ENCODE measurements around the gene WDR83. TPM values are rescaled to one million over a fixed set of nuclear protein-coding genes. Genes with fewer than 3 reads are reported as not detected.
"Not testable (repeated sequence)": the region's sequence is repeated elsewhere in the genome, so short reads cannot be mapped to it uniquely, and the experiment has no call there.

The WDR83 gene
- total RNA-seq, 1 donor from 2014 or later, result 20.8 TPM

- DNase-seq (peak; percentile 75), ATAC-seq (ENCODE audit: low read depth) (peak; percentile 95)
- Mint-ChIP-seq H3K27me3 (no peaks in the 10 kb centered on the region), H3K4me3 (peak overlapping the region; percentile 79), H3K36me3 (ENCODE audit: low read depth) (peaks cover 18% of the 10 kb centered on the region), H3K9me3 (no peaks in the 10 kb centered on the region), H3K4me1 (peaks cover 23% of the 10 kb centered on the region), H3K27ac (peak overlapping the region; percentile 46)
- CTCF ChIA-PET, result interaction anchor here (0.5 to 2.0 kb wide), 15 partner anchors 9 to 208 kb away, joined by 3 to 15 read pairs (median 4); partner anchors contain the start of genes MAN2B1, WDR83, ZNF490 and ZNF791
- intact Hi-C loops (cut with micrococcal nuclease), result loop anchor here (1.0 to 2.0 kb wide), 4 partner anchors 25 to 76 kb away; no protein-coding TSS in a partner anchor
- POLR2A ChIA-PET, result interaction anchor here (0.5 to 1.5 kb wide), 17 partner anchors 9 to 1043 kb away, joined by 3 to 18 read pairs (median 5); partner anchors contain the start of genes DHPS, MAN2B1, WDR83 and ZNF490
- TF ChIP-seq, protein P1, sequence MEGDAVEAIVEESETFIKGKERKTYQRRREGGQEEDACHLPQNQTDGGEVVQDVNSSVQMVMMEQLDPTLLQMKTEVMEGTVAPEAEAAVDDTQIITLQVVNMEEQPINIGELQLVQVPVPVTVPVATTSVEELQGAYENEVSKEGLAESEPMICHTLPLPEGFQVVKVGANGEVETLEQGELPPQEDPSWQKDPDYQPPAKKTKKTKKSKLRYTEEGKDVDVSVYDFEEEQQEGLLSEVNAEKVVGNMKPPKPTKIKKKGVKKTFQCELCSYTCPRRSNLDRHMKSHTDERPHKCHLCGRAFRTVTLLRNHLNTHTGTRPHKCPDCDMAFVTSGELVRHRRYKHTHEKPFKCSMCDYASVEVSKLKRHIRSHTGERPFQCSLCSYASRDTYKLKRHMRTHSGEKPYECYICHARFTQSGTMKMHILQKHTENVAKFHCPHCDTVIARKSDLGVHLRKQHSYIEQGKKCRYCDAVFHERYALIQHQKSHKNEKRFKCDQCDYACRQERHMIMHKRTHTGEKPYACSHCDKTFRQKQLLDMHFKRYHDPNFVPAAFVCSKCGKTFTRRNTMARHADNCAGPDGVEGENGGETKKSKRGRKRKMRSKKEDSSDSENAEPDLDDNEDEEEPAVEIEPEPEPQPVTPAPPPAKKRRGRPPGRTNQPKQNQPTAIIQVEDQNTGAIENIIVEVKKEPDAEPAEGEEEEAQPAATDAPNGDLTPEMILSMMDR (IDR thresholded peaks at IDR 0.05), result no peak
Measured at GRCh38 chr19:12639901-12640613, 26.6 kb upstream of the WDR83 start.

- peak overlapping the region; percentile 2 for H3K27ac Mint-ChIP-seq
- H3K4me1 Mint-ChIP-seq, result peaks cover 18% of the 10 kb centered on the region
- no peaks in the 10 kb centered on the region for H3K9me3 Mint-ChIP-seq
- intact Hi-C loops (cut with micrococcal nuclease), result loop anchor here (2.0 kb wide), 1 partner anchor 29 kb away; no protein-coding TSS in a partner anchor
- TF ChIP-seq, protein P1 (IDR thresholded peaks at IDR 0.05), result no peak
- no peak overlapping the region for H3K4me3 Mint-ChIP-seq
- H3K27me3 Mint-ChIP-seq, result no peaks in the 10 kb centered on the region
- no peak for ATAC-seq (ENCODE audit: low read depth)
- DNase-seq, result no peak
- POLR2A ChIA-PET, result interaction anchor here (0.7 kb wide), 1 partner anchor 41 kb away, joined by 3 read pairs; no protein-coding TSS in a partner anchor
- CTCF ChIA-PET, result interaction anchor here (1.5 kb wide), 1 partner anchor 24 kb away, joined by 3 read pairs; no protein-coding TSS in a partner anchor
- H3K36me3 Mint-ChIP-seq (ENCODE audit: low read depth), result peaks cover 23% of the 10 kb centered on the region
Measured at GRCh38 chr19:12641456-12641855, 25.2 kb upstream of the WDR83 start.

DNA sequence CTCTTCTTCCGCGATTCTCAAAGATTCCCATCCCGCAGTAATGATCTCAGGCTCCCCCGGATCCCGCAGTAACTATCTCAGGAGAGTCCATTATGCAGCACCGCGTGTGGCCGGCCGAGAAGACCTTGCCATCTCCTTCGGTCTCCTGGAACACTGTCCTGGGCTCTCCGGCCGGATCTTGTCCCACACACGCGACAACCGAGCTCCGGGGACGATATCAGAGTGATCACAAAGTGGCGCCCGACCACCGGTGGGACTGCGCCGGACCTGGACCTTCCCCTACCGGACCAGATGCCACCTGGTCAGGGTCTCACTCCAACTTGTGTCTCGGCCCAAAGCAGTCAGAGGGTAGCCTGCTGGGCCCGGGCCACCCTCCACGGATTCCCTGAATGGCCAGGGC is 24.1 kb upstream of the WDR83 start:
- ATAC-seq (ENCODE audit: low read depth), result no peak
- no peak for DNase-seq
- ChIA-PET POLR2A (no interaction called here), CTCF (interaction anchor here (1.5 kb wide), 1 partner anchor 23 kb away, joined by 3 read pairs; no protein-coding TSS in a partner anchor)
- intact Hi-C loops (cut with micrococcal nuclease), result no loop called here
- H3K4me3 Mint-ChIP-seq, result no peak overlapping the region
- peaks cover 30% of the 10 kb centered on the region for H3K36me3 Mint-ChIP-seq (ENCODE audit: low read depth)
- H3K9me3 Mint-ChIP-seq, result no peaks in the 10 kb centered on the region
- no peak overlapping the region for H3K27ac Mint-ChIP-seq
- TF ChIP-seq, protein P1 (IDR thresholded peaks at IDR 0.05), result no peak
- peaks cover 15% of the 10 kb centered on the region for H3K4me1 Mint-ChIP-seq
- no peaks in the 10 kb centered on the region for H3K27me3 Mint-ChIP-seq

DNA sequence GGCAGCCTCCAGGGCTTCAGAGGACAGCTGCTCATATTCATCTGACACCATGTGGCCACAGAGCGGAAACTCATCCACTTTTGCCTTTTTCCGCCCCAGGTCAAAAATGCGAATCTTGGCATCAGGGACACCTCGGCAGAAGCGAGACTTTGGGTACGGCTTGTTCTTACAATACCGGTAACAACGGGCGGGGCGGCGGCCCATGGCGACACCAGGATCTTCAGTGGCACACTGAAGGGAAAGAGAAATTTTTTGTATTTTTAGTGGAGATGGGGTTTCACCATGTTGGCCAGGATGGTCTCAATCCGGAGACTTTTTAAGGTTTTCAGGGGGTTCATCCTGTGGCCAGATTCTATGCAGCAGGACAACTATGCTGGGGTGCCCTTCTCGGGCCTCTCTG is 22.9 kb upstream of the WDR83 start:
- POLR2A ChIA-PET; ATAC-seq (ENCODE audit: low read depth); H3K4me3 Mint-ChIP-seq; H3K27me3 Mint-ChIP-seq; CTCF ChIA-PET; intact Hi-C loops (cut with micrococcal nuclease); DNase-seq; H3K9me3 Mint-ChIP-seq: not testable (repeated sequence)
- H3K36me3 Mint-ChIP-seq (ENCODE audit: low read depth), result peaks cover 30% of the 10 kb centered on the region
- peak overlapping the region; percentile 24 for H3K27ac Mint-ChIP-seq
- peaks cover 18% of the 10 kb centered on the region for H3K4me1 Mint-ChIP-seq

GRCh38 chr19:12646551-12646950 is 20.1 kb upstream of the WDR83 start:
- Mint-ChIP-seq H3K36me3 (ENCODE audit: low read depth) (peaks cover 48% of the 10 kb centered on the region), H3K9me3 (no peaks in the 10 kb centered on the region), H3K4me3 (no peak overlapping the region), H3K27ac (peak overlapping the region; percentile 14), H3K27me3 (no peaks in the 10 kb centered on the region), H3K4me1 (peaks cover 8% of the 10 kb centered on the region)
- intact Hi-C loops (cut with micrococcal nuclease), result no loop called here
- POLR2A ChIA-PET, result no interaction called here
- ATAC-seq (ENCODE audit: low read depth) (no peak), DNase-seq (no peak)
- TF ChIP-seq, protein P1 (IDR thresholded peaks at IDR 0.05), result no peak
- CTCF ChIA-PET, result no interaction called here
